Transverse colon (tissue), 3 donors: ENCODE measurements around the gene ZIC2.

Experiments used
- CTCF ChIP-seq, 5 experiments: fragments of 200-600 bp in 3 of 5; fragments of 450-650 bp in 2 of 5; sonication (generic) in 3 of 5; IDR thresholded peaks; 1 replicate in 2 of 5; 2 replicates in 3 of 5; pipeline ENCODE4 v1.5.1; 2016 to 2017; ENCODE audit warnings: antibody characterized with exemption in 5 of 5, inconsistent platforms in 3 of 5, mild to moderate bottlenecking in 2 of 5, moderate library complexity in 1 of 5
- EP300 ChIP-seq: sonication (generic); formaldehyde crosslinking; IDR thresholded peaks from one replicate; pipeline ENCODE4 v1.6.1; 2017; ENCODE audit warnings: antibody characterized with exemption, low read depth
- POLR2A ChIP-seq: fragments of 450-650 bp; IDR thresholded peaks from one replicate; pipeline ENCODE4 v1.6.1; 2016; ENCODE audit warnings: antibody characterized with exemption, mild to moderate bottlenecking, moderate library complexity

GRCh38 chr13:99935772-99936171, 45.8 kb upstream of the ZIC2 start:
- no peak for TF ChIP-seq EP300
- no peak for TF ChIP-seq CTCF (IDR thresholded peaks at IDR 0.05)
- TF ChIP-seq POLR2A, result no peak
